Measurements from ENCODE around the gene RPL41. TPM values are rescaled to one million over a fixed set of nuclear protein-coding genes. Genes with fewer than 3 reads are reported as not detected.

The RPL41 gene
- 1,000 to 10,000 TPM; 1,450 to 2,567 TPM for total RNA-seq

DNA sequence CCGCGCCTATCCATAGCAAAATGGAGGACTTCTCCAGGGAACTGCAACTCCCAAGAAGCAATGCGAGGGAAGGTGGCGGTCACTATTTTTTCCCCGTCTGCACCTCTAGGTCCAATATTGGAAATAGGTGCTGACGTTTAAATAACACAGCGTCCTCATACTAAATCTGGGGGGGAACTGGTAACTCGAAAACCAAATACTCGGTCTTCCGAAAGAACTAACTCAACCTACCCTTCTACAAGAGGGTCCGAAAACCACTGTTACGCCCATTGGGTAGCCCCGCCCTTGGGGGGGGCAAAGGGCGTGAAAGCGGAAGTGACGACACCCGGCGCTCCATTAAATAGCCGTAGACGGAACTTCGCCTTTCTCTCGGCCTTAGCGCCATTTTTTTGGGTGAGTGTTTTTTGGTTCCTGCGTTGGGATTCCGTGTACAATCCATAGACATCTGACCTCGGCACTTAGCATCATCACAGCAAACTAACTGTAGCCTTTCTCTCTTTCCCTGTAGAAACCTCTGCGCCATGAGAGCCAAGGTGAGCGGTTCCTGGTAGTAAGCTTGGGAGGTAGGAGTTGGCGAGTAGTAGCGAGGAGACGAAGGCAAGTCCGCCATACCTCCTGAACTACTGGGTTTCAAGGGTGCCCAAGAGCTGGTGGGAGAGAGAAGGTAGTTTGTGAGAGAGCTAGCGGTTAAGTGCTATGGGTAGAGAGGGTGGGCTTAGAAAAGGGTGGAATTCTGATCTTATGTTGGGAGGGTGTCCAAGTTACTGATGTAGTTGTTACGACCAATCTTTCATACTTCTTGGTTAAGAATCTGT is at the start of gene RPL41:
TSS of gene RPL41 (plus strand) at position 367 of the 815 bp plus-strand sequence.

DNA sequence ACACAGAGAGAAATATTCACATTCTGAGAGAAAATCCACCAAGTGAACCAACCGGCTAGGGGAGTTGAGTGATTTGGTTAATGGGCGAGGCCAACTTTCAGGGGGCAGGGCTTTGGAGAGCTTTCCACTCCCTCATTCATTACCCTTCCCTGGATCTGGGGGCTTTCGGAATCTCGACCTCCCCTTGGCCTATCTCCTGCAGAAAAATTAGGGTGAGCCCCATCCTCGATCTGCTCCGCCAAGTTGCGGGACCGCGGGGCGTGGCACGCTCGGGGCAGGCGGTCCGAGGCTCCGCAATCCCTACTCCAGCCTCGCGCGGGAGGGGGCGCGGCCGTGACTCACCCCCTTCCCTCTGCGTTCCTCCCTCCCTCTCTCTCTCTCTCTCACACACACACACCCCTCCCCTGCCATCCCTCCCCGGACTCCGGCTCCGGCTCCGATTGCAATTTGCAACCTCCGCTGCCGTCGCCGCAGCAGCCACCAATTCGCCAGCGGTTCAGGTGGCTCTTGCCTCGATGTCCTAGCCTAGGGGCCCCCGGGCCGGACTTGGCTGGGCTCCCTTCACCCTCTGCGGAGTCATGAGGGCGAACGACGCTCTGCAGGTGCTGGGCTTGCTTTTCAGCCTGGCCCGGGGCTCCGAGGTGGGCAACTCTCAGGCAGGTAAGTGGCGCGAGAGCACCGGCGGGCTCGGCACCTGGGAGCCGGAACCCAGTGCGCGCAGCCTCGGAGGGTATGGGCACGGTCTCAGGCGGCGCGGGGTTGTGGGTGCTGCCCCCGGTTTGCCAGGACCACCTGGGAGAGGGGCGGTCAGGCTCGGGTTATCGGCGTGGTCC is 36.5 kb upstream of the RPL41 start, which contains the start of gene ERBB3:
TSS of gene ERBB3 (plus strand) at position 443 of the 833 bp plus-strand sequence. CDS start at position 579, 136 bp downstream.

DNA sequence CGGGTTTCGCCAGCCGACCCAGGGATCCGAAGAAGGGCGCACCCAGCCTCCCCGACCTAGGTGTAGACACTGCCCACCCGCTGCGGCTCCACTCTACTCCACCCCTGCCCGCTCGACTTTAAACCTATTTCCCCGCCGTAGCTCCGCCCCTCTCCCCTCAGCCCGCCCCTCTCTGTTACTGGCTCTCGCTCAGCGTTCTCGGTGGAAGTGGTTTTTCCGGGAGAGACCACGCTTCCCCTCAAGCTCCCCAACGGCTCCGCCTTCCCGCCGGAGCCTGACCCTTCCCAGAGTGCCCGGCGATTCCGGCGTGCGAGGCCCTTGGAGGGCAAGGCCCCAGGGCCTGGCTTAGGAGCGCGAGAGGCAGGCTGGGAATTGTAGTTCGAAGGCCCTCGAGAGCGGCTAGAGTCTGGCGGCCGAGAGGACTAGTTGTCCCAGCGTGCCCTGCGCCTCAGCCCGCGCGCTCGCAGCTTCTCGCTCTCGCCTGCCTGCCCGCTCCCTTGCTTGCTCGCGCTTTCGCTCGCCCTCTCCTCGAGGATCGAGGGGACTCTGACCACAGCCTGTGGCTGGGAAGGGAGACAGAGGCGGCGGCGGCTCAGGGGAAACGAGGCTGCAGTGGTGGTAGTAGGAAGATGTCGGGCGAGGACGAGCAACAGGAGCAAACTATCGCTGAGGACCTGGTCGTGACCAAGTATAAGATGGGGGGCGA is 12.2 kb upstream of the RPL41 start, which contains the start of gene PA2G4:
TSS of gene PA2G4 (plus strand) at position 451 of the 706 bp plus-strand sequence. CDS start at position 630, 179 bp downstream.

DNA sequence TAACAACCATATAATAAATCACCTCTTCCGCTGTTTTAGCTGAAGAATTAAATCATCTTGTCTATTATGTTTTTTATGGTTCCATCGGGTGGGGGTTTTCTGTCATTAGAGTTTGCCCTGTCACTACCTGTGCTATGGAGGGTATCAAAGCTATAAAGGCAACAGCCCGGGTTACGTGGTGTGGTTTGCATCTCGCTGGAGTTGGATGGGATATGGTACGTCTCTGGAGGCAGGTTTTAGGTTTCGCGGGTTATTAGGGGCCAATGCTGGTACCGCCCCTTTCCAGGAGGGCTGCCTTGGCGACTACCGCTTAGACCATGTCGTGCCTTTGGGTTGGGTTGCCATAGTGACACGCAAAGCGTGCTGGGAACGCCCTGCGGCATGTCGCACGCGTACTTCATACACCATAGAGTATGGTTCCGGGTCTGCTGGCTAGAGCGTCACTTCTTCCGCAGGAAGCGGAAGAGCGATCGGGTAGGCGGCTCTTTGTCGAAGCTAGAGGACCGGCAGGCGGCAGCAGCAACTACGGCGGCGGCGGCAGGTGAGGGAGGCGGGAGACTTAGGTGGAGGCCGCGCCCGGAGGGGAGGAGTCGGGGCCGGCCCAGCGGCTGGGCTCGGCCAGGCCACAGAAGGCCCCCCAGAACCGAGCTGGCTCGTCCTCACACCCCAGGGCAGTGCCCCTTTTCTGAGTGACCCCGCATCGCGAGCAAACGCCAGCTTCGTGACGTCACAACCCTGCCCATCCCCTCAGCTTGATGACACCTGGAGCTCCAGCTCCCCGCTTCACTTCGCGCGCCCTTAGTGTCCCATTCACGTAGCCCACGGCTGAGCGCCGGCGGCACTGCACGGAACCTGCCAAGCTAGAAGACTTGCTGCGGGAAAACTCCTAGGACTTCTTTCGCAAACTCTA is 1.6 kb downstream of the RPL41 start, which contains the start of gene ZC3H10:
TSS of gene ZC3H10 (plus strand) at position 489 of the 910 bp plus-strand sequence. CDS start 2,297 bp downstream, outside the sequence.

DNA sequence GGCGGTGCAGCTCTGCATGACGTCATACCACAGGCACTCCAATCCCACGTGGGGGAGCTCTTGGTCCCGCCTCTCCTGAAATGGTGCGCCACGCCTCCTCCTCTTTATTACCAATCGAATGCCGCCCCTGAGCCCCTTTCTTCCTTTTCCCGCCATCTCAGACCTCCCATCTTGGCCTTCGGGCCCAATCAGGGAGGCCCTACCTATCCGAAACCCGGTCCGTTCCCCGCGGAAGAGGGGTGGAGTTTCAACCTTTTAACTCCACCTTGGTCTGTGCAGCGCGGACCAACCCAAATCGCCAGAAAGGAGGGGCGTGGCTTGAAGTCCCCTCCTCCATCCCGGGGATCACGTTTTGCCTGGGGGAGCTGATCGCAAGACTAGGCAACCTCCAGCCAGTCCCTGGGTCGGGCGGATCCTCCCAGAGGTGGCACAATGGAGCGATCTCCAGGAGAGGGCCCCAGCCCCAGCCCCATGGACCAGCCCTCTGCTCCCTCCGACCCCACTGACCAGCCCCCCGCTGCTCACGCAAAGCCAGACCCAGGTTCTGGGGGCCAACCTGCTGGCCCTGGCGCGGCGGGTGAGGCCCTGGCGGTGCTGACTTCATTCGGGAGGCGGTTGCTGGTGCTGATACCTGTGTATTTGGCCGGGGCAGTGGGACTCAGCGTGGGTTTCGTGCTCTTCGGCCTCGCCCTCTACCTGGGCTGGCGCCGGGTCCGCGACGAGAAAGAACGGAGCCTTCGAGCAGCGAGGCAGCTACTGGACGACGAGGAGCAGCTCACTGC is 11.6 kb downstream of the RPL41 start, which contains the start of gene ESYT1:
TSS of gene ESYT1 (plus strand) at position 380 of the 782 bp plus-strand sequence. CDS start at position 433, 53 bp downstream.

DNA sequence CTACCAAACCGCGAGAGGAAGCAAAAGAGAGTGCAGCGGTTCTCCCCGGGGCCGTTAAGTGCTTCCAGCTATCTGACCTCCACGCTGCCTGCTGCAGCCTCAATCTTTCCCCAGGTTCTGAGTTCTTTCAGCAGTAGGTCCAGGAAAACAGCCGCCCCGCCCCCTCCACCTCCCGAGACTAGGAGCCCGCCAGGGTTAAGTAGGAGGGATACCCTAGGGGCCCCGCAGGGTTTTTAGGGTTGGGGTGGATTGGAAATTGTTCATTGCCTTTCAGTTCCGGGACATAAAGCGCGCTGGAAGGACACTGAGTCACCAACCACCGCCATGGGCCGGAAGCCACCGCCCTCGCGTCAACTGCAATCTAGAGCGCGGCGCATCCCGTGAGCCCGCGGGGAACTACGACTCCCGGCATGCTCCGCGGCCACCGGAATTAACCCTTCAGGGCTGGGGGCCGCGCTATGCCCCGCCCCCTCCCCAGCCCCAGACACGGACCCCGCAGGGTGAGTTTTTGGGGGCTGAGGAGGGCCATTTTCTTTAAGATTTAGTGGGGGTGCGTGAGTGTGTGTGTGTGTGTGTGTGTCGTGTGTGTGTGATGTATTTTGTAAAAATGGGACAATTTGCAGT is 35.8 kb downstream of the RPL41 start, which contains the start of gene MYL6B:
TSS of gene MYL6B (plus strand) at position 456 of the 624 bp plus-strand sequence. CDS start 1,332 bp downstream, outside the sequence.

DNA sequence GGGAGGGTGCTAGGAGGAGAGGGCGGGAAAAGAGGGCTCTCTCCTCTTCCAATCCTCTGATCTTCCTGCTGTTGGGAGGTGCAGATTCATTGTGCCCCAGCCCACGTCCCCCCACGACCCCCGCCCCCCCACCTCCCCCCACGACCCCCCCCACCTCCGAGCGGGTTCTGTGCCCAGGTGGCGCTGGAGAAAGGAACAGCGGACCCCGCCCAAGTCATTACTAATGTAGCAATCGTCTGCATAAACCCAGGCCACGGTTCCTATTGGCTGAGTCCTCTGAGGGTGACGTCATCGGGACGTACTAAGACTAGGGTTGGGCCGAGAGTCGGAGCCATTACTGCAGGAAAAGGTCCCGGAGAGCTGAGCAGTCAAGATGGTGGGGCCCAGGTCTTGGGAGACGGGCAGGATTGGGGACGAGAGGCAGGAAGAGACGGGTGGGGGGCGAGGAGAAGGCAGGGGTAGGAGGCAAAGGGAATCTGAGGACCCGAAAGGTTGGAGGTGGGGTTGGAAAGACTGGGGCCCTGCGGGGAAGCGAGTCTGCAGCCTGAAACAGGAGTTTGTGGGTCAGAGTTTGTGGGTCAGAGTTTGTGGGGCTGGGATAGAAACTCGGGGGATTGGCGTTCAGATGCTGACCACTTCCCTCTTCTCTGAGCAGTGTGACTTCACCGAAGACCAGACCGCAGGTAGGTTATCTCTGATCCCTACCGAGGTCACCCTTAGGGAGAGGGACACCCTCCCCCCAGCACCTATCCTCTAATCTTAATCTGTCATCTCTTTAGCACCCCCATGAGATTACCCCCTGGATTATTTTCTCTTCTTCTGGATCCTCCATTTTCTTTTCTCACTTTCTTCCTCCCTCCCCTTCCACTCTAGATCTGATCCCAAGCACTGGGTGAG is 41.8 kb downstream of the RPL41 start, which contains the start of gene MYL6:
TSS of gene MYL6 (plus strand) at position 331 of the 897 bp plus-strand sequence. CDS start at position 374, 43 bp downstream.

Other genes starting within 250 kb of the RPL41 start
- gene PYM1, start 188.7 kb upstream of the RPL41 start, total RNA-seq = 10 to 100 TPM; 27.6 to 29.6 TPM
- 10 to 100 TPM in 1 of 2 donors, 1 to 10 TPM in 1; 6.3 to 10.3 TPM for gene DGKA, start 185.5 kb upstream of the RPL41 start, total RNA-seq
- 1,000 to 10,000 TPM; 4,571 to 5,356 TPM for gene PMEL, start 150.6 kb upstream of the RPL41 start, total RNA-seq
- gene CDK2, start 149.8 kb upstream of the RPL41 start, total RNA-seq = 100 to 1,000 TPM; 367 to 670 TPM
- 100 to 1,000 TPM; 110 to 138 TPM for gene RAB5B, start 142.6 kb upstream of the RPL41 start, total RNA-seq
- 10 to 100 TPM; 21.0 to 22.4 TPM for gene SUOX, start 119.4 kb upstream of the RPL41 start, total RNA-seq
- 1 to 10 TPM; 2.1 to 3.7 TPM for gene IKZF4, start 95.6 kb upstream of the RPL41 start, total RNA-seq
- 100 to 1,000 TPM; 376 to 592 TPM for gene RPS26, start 74.7 kb upstream of the RPL41 start, total RNA-seq
- 100 to 1,000 TPM; 119 to 172 TPM for gene ERBB3, start 36.5 kb upstream of the RPL41 start, total RNA-seq
- 100 to 1,000 TPM; 158 to 353 TPM for gene PA2G4, start 12.1 kb upstream of the RPL41 start, total RNA-seq
- 1 to 10 TPM; 4.3 to 8.9 TPM for gene ZC3H10, start 1.6 kb downstream of the RPL41 start, total RNA-seq
- 100 to 1,000 TPM; 154 to 178 TPM for gene ESYT1, start 11.6 kb downstream of the RPL41 start, total RNA-seq
- gene MYL6B, start 36.0 kb downstream of the RPL41 start, total RNA-seq = 10 to 100 TPM; 35.1 to 37.0 TPM
- 100 to 1,000 TPM; 911 to 968 TPM for gene MYL6, start 41.7 kb downstream of the RPL41 start, total RNA-seq
- gene SMARCC2, start 72.8 kb downstream of the RPL41 start, total RNA-seq = 10 to 100 TPM; 32.3 to 34.1 TPM
- gene RNF41, start 105.3 kb downstream of the RPL41 start, total RNA-seq = 10 to 100 TPM; 54.7 to 72.6 TPM
- 10 to 100 TPM; 30.6 to 52.9 TPM for gene NABP2, start 107.7 kb downstream of the RPL41 start, total RNA-seq
- gene SLC39A5, start 113.4 kb downstream of the RPL41 start, total RNA-seq = not detected
- 10 to 100 TPM; 29.3 to 37.3 TPM for gene ANKRD52, start 141.8 kb downstream of the RPL41 start, total RNA-seq
- 1 to 10 TPM; 6.0 to 9.3 TPM for gene COQ10A, start 150.3 kb downstream of the RPL41 start, total RNA-seq
- gene CS, start 183.7 kb downstream of the RPL41 start, total RNA-seq = 100 to 1,000 TPM; 141 to 198 TPM
- gene CNPY2, start 199.4 kb downstream of the RPL41 start, total RNA-seq = 100 to 1,000 TPM; 172 to 220 TPM
- 10 to 100 TPM; 16.3 to 36.1 TPM for gene PAN2, start 217.4 kb downstream of the RPL41 start, total RNA-seq
- gene IL23A, start 222.3 kb downstream of the RPL41 start, total RNA-seq = under 1 TPM in 1 of 2 donors, not detected in 1; 0.33 TPM
- 100 to 1,000 TPM; 712 to 885 TPM for gene STAT2, start 243.5 kb downstream of the RPL41 start, total RNA-seq
- gene APOF, start 246.2 kb downstream of the RPL41 start, total RNA-seq = not detected

Measured in melanocyte of skin (primary cell).